A673 (cell line): ENCODE results near the gene DNM2.

Experiments used
- EZH2 ChIP-seq: fragments of 200-600 bp; sonication (generic); IDR thresholded peaks from 2 replicates; pipeline ENCODE4 v1.6.1; 2017; ENCODE audit warnings: borderline replicate concordance, low read depth, mild to moderate bottlenecking, mixed read lengths, antibody characterized with exemption, low read length; ENCODE audit not compliant: poor library complexity, severe bottlenecking
- TF ChIP-seq, protein P1 (sequence below): fragments of 300-800, 200-600 bp; sonication (generic); conservative IDR thresholded peaks from 2 replicates; pipeline ENCODE4 v1.5.1; 2017; ENCODE audit warnings: low read depth, mild to moderate bottlenecking, antibody characterized with exemption, low read length, moderate library complexity, mixed read lengths

DNA sequence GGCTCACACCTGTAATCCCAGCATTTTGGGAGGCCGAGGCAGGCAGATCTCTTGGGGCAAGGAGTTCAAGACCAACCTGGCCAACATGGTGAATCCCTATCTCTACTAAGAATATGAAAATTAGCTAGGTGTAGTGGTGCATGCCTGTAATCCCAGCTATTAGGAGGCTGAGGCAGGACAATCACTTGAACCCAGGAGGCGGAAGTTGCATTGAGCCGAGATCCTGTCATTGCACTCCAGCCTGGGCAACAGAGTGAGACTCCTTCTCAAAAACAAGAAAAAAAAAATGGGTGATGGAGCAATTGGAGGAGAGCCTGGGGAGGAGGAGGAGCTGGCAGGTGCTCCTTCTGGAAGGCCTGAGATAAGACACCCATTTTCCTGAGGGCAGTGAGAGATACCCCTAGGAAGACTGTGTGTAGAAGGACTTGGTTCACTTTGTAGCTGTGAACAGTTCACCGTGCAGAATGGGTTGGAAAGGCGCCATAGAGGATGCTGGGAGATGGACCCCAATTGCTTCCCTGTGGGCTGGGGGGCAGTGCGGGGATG, 144.8 kb downstream of the DNM2 start:
- TF ChIP-seq, protein P1, sequence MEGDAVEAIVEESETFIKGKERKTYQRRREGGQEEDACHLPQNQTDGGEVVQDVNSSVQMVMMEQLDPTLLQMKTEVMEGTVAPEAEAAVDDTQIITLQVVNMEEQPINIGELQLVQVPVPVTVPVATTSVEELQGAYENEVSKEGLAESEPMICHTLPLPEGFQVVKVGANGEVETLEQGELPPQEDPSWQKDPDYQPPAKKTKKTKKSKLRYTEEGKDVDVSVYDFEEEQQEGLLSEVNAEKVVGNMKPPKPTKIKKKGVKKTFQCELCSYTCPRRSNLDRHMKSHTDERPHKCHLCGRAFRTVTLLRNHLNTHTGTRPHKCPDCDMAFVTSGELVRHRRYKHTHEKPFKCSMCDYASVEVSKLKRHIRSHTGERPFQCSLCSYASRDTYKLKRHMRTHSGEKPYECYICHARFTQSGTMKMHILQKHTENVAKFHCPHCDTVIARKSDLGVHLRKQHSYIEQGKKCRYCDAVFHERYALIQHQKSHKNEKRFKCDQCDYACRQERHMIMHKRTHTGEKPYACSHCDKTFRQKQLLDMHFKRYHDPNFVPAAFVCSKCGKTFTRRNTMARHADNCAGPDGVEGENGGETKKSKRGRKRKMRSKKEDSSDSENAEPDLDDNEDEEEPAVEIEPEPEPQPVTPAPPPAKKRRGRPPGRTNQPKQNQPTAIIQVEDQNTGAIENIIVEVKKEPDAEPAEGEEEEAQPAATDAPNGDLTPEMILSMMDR, result no peak
- no peak for TF ChIP-seq EZH2
